Measurements from ENCODE around the gene ZEB1.
A peak's percentile ranks its signal among the peaks of the same experiment; 100 is the strongest.
"Not testable (repeated sequence)": the region's sequence is repeated elsewhere in the genome, so short reads cannot be mapped to it uniquely, and the experiment has no call there.

Gene ZEB1

DNA sequence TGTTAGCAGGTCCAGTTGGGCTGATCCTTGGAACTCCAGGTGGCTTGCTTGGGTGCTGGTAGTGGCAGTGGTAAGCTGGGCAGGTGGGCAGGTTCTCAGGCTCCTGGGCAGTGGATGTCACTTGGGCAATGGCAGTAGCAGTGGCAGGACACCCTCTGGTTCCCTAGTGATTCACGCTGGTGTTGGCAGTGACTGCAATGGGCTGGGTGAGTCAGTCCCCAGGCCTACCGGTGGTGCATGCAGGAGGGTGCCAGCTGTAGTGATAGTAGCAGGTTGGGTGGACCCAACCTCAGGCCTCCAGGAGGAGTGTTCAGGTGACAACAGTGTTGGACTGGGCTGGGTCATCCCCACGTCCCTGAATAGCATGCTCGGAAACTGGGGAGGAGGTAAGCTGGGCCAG, 189.2 kb downstream of the ZEB1 start:
- DNase-seq (ENCODE audit: low read depth): no peak

DNA sequence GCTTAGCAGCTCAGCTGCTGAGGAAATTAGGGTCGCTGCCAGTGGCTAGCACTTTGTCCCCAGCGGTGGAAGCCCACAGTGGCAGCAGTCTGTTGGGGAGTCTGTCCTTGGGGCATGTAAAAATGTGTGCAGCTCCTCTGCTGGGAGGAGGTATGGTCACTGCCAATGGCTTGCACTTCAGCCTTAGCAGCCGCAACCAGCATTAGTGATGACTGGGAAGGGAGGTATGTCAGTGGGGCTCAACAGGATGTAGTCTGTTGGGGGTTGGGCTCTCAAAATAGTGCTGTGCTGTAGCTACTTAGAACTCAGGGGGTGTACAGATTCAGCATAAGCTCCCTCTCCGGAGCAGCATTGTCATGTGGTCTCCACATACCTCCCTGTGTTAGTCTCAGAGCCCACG, 189.9 kb downstream of the ZEB1 start:
- peak; percentile 71 for DNase-seq (ENCODE audit: low read depth)

DNA sequence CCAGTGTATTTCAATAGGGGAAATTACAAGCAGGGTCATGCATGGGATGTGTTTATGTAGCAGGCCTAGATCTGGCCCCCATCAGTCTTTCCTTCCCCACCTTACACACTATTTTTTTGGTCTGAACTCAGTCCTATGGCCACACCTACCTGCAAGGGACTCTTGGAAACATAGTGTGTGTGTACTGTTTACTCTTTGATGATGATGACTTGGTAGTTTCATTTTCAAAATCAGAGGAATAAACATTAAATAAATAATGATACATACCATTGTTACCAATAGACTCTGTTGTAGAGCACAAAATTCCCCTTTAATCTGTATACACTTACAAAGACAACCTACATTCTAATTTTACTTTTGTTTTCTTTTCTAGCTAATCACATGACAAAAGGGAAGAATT, 191.0 kb downstream of the ZEB1 start:
- DNase-seq (ENCODE audit: low read depth): no peak

DNA sequence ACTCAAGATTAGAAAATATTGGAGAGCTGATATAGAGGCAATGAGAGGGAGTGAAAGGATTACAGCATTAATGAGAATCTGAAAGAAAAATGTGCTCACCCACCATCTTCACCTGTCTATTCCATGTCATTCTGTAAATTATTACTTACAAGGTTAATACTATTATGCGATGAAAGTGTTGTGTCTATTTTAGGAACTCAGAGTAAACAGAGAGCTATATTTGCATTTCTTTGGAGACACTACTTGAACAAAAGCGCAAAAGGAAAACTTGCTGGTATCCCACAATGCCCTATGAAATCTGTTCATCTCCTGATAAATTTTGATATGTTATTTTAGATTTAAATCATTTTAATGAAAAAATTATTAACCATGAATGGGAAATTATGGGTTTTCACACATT, 196.1 kb downstream of the ZEB1 start:
- no peak for DNase-seq (ENCODE audit: low read depth)

DNA sequence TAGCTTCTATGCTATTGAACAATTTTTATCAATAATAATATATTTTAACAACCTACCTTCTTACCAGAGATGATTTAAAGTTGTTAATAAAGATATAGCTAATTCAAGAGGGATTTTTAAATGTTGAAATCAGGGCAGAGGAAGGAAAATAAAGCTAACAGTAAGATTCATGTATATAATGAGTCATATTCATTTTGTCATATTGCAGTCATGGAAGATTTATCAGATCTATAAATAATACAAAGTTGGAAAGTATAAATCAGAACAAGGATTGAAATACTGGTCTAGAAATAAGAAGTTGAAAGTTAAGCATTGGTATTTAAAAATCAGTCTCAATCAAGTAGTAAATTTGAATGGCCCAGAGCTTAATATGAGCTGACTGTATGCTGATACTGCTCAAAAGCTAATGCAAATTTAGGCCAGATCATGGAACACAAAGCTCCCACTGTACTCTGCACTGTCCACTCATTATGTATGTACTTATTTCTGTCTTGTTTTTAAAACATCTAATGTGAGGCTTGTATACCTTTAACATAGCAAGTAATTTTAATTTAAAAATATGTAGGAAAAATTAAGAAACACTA, 196.9 kb downstream of the ZEB1 start:
- DNase-seq (ENCODE audit: low read depth): peak; percentile 12

DNA sequence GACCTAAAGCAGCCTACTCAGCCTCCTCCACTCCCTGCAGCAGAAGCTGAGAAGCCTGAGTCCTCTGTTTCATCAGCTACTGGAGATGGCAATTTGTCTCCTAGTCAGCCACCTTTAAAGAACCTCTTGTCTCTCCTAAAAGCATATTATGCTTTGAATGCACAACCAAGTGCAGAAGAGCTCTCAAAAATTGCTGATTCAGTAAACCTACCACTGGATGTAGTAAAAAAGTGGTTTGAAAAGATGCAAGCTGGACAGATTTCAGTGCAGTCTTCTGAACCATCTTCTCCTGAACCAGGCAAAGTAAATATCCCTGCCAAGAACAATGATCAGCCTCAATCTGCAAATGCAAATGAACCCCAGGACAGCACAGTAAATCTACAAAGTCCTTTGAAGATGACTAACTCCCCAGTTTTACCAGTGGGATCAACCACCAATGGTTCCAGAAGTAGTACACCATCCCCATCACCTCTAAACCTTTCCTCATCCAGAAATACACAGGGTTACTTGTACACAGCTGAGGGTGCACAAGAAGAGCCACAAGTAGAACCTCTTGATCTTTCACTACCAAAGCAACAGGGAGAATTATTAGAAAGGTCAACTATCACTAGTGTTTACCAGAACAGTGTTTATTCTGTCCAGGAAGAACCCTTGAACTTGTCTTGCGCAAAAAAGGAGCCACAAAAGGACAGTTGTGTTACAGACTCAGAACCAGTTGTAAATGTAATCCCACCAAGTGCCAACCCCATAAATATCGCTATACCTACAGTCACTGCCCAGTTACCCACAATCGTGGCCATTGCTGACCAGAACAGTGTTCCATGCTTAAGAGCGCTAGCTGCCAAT, 202.2 kb downstream of the ZEB1 start:
- no peak for DNase-seq (ENCODE audit: low read depth)

DNA sequence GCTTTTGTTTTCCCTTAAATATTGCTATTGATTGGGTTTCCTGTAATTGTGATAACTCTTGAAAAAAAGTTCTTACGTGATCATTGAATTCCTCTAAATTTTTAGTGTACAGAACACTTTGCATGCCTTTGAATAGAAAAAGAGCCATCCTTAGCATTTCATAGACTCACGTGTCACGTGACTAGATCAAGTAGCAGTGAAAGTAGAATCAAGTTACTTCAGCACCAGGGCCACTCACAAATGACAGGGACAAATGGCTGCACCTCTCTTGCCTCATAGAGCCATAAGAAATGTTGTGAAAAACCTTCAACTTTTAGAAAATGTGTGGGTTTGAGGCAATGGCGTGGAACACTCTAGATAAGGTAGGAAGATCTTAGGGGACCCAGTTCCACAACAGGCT, 203.8 kb downstream of the ZEB1 start:
- DNase-seq (ENCODE audit: low read depth): no peak

DNA sequence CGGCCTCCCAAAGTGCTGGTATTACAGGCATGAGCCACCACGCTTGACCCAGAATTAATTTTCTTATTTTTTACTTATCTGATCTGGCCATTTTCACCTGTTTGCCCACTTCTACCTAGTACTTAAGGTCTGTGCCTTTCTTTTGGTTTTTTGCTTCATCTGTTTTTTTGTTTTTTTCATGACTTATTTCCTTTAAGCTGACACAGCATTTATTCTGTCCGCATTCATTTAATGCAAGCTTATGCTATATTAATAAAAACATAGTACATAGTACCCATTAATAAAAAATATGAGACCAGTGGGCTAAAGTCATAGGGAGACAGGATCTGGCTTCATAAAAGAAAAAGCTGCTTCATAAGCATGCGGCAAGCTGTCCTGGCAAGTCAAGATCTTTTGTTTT, 205.4 kb downstream of the ZEB1 start:
- DNase-seq (ENCODE audit: low read depth): no peak

DNA sequence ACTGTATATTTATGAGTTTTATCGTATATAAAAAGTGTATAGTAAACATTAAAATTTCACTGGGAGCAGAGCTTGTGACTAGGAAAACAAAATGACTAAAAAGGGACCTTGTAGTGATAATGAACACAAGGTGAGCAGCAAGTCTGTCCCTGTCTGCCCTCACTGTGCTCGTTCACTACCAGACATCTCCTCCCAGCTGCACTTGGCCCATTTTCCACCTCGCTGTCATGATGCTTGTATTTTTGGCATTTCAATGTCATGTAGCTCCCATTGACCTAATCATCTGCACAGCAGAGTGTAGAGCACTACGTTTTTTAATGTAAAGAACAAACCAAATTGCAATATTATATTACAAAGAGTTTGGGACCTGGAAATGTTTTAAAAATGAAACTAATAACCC, 207.2 kb downstream of the ZEB1 start:
- no peak for DNase-seq (ENCODE audit: low read depth)

DNA sequence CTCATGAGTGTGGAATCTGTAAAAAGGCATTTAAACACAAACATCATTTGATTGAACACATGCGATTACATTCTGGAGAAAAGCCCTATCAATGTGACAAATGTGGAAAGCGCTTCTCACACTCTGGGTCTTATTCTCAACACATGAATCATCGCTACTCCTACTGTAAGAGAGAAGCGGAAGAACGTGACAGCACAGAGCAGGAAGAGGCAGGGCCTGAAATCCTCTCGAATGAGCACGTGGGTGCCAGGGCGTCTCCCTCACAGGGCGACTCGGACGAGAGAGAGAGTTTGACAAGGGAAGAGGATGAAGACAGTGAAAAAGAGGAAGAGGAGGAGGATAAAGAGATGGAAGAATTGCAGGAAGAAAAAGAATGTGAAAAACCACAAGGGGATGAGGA, 207.7 kb downstream of the ZEB1 start:
- DNase-seq (ENCODE audit: low read depth): peak; percentile 35

DNA sequence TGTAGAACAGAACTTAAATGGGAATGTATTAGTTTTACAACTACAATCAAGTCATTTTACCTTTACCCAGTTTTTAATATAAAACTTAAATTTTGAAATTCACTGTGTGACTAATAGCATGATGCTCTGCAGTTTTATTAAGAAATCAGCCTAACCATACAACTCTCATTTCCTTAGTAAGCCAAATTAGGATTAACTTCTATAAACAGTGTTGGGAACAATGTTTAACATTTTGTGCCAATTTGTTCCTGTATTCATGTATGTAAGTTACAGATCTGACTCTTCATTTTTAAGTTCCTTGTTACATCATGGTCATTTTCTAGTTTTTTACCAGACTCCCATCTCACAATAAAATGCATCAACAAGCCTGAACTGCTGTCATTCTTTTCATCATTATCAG, 209.8 kb downstream of the ZEB1 start:
- DNase-seq (ENCODE audit: low read depth): no peak

DNA sequence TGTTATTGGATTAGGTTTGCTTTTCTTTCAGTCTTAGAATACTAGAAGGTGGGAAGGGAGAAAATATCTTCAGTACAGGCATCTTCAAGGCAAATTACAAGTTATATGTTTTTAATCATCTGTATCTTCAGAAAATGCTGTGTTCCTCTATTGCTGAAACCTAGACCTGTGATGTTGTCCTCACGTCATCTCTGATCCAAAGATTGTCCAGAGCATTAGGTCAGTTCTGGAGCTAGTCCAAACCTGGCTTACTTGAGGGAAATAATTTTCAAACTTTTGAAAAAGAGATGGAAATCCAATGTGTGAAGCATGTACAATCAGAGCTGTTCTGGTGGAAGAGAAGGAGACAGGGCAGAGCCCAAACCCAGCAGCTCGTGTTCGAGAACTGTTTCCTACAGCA, 217.3 kb downstream of the ZEB1 start:
- no peak for DNase-seq (ENCODE audit: low read depth)

DNA sequence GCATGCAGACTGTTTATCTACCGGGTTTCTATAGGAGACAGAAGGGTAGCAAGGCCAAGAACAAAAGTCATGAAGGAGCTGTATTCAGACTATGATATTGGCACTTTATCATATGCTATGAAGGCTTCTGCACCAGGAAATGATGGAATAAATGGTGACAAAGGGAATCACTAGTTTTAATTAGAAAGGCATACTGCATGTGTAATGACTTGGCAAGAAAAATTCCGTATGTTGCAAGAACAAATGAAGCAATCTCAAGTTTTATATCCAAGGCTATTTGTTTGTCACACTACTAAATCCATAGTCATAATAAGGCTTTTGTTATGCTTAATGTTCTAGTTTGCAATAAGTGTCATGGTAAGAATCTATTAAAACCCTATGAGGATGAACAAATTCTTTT, 230.9 kb downstream of the ZEB1 start:
- DNase-seq (ENCODE audit: low read depth): peak; percentile 16

DNA sequence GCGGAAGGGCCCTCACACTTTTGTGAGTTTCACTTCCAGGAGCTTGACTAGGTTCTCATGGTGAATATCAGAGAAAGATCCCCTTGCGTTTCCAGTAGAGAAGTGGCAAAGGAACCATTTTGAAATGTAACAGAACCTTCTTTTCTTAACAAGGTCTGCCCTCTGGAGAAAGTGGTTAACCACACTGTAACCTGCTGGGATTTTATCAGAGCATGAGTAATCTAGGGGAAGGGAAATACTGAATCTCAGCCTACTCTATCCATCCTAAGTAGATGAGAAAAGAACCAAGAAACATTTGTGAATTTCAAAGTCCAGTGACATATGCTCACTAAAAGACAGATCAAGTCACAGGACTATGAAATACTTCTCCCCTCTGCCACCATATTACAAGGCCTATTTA, 235.5 kb downstream of the ZEB1 start:
- DNase-seq (ENCODE audit: low read depth): peak; percentile 47

DNA sequence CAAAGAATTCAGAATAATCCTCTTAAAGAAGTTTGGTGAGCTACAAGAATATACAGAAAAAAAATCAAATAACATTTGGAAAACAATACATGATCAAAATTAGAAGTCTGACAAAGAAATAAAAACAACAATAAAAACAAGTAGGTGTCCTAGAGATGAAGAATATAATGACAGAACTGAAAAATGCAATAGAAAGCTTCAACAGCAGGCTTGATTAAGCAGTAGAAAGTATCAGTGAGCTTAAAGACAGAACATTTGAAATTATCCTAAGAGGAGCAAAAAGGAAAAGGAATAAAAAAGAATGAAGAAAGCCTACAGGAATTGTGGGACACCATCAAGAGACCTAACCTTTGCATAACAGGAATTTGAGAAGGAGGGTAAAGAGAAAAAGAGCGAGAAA, 238.8 kb downstream of the ZEB1 start:
- no peak for DNase-seq (ENCODE audit: low read depth)

DNA sequence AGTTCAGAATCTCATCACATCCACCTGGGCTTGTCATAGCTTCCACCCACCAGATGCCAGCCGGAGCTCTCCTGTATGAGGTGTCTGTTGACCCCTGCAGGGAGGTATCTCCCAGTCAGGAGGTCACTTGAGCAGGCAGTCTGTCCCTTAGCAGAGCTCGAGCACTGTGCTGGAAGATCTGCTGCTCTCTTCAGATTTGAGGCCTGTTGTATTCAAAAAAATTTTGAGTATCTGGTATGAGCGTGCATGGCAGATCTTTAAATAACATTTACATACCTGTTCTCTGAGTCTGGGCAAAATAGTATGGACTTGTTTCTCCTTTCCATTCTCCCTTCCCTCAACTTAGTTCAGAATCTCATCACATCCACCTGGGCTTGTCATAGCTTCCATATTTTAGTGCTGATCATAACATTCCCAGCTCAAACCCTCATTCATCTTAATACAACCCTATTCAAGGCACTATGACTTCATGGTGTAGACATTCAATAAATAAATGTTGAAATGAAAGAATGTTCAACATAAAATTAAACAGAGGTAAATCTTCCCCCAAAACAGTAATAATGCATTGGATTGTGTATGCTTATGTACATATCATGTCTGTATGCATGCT, 249.3 kb downstream of the ZEB1 start:
- not testable (repeated sequence) for DNase-seq (ENCODE audit: low read depth)

DNA sequence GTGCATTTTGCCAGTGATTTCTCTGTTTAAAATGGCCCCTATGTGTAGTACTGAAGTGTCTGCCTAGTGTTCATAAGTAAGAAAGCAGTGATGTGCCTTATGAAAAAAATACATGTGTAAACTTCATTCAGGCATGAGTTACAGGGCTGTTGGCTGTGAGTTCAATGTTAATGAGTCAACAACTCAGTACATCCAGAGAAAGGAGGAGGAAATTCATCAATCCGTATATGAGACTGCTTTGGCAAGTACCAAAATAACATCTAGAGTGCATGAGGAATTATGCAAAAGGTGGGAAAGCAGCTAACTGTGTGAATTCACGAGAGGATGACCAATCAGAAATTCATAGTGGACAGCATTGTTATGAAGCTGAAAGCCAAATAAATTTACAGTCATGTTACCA, 255.6 kb downstream of the ZEB1 start:
- DNase-seq (ENCODE audit: low read depth): no peak

DNA sequence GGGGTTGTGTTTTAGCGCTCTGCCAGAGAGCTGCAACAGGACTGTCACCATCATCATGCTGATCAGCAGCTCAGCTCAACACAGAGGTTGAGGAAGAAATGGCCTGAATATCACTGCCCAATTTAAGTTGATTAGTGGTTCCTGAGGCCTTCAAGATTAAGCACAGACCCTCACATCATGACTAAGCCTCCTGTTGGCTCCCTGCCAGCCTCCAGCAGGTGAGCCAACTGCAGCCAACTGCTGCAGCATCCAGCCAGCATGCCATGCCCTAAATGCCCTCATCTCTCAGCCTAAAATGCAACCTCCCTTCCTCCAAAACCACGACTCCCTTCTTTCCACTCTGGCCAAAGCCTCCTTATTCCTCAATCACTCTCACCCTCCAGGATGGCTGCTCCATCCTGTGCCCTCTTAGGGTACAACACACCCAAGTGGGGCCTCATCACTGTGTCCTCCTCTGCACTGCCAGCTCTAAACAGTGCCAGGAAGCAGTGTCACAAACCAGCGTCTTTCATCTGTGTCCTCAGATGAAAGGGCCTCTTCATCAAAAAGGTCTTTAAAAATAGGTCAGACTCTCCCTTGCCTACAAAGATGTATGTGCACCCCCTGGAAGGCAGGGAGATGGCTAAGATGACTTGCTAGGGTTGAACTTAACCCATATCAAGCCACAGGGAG, 259.3 kb downstream of the ZEB1 start:
- DNase-seq (ENCODE audit: low read depth): no peak

DNA sequence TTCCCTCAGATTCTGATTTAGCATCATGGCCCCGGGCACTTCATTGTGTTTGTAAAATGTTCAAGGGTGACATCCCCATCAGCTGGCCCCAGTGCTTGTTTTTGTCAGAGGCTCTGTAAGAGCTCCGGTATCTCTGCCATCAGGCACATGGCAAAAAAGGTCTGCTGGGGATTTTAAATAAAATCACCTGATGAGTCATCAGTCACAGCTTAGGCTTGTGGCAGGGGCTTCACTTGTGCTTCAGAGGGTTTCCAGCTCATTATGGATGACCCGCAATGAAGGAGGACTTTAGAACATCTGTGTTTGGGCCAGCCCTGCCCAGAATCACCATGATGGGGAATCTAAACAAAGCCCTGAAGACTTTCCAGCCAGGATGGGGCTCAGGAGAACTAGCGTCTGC, 259.9 kb downstream of the ZEB1 start:
- no peak for DNase-seq (ENCODE audit: low read depth)

Measured in EH (cell line).